Natural killer cell treated with Interleukin-12 subunit alpha and Interleukin-12 subunit beta and Interleukin-15 and Interleukin-18, amount 100 ng/mL, for 72 hours (primary cell): ENCODE measurements around the gene SMAD5. TPM values are rescaled to one million over a fixed set of nuclear protein-coding genes. Genes with fewer than 3 reads are reported as not detected.

Source experiments
- ATAC-seq, 2 donors: fragments of 150-1000 bp; cut with Tn5 transposase in 1 of 2; sonication (Bioruptor Pico), chemical (Tn5 transposase) in 1 of 2; 2 replicates each; pipeline ENCODE4 v1.10.0; 2021
- DNase-seq: peaks from one replicate; pipeline ENCODE4 v3.0.0; 2022; ENCODE audit warnings: low spot score
- H3K27ac Mint-ChIP-seq, 2 donors: 1 replicate in 1 of 2; 2 replicates in 1 of 2; pipeline ENCODE4 v1.8.0; 2022; ENCODE audit warnings: mixed read lengths in 2 of 2, mild to moderate bottlenecking in 1 of 2, moderate library complexity in 1 of 2
- H3K27me3 Mint-ChIP-seq, 2 donors: 1 replicate in 1 of 2; 2 replicates in 1 of 2; pipeline ENCODE4 v1.8.0; 2022; ENCODE audit warnings: mixed read lengths in 2 of 2
- H3K36me3 Mint-ChIP-seq: one replicate; pipeline ENCODE4 v1.8.0; 2022; ENCODE audit warnings: mixed read lengths
- H3K4me1 Mint-ChIP-seq, 2 donors: 1 replicate in 1 of 2; 2 replicates in 1 of 2; pipeline ENCODE4 v1.8.0; 2022; ENCODE audit warnings: low read depth in 2 of 2, mixed read lengths in 2 of 2, mild to moderate bottlenecking in 1 of 2
- H3K4me3 Mint-ChIP-seq: one replicate; pipeline ENCODE4 v1.8.0; 2022; ENCODE audit warnings: mixed read lengths
- H3K9me3 Mint-ChIP-seq: 2 replicates; pipeline ENCODE4 v1.8.0; 2022; ENCODE audit warnings: mixed read lengths
- total RNA-seq, 2 donors: library from RNA; stranded (reverse); gene quantifications; one replicate each; pipeline ENCODE4 v1.2.3, GENCODE V29; 2022

SMAD5 gene
- total RNA-seq, 2 donors from 2014 or later = 27.5 to 37.6 TPM

- H3K27me3 Mint-ChIP-seq = peaks cover 14 to 15% of the 10 kb centered on the region in 2 donors
Observed at GRCh38 chr5:136213919-136214493, 81.4 kb downstream of the SMAD5 start.

GRCh38 chr5:136215812-136216211 is 83.2 kb downstream of the SMAD5 start:
- Mint-ChIP-seq H3K9me3 (peaks cover 2% of the 10 kb centered on the region), H3K27ac (no peak overlapping the region), H3K4me3 (no peak overlapping the region), H3K27me3 (peaks cover 4 to 14% of the 10 kb centered on the region in 2 donors), H3K36me3 (no peaks in the 10 kb centered on the region), H3K4me1 (no peaks in the 10 kb centered on the region)
- DNase-seq (no peak), ATAC-seq (no peak)

More at GRCh38 chr5:136213919-136214493, 81.4 kb downstream of the SMAD5 start:
- no peaks in the 10 kb centered on the region for H3K36me3 Mint-ChIP-seq
- ATAC-seq (no peak), DNase-seq (no peak)
- H3K4me1 Mint-ChIP-seq = no peaks in the 10 kb centered on the region
- H3K27ac Mint-ChIP-seq = no peak overlapping the region
- no peak overlapping the region for H3K4me3 Mint-ChIP-seq
- no peaks in the 10 kb centered on the region for H3K9me3 Mint-ChIP-seq

- Mint-ChIP-seq H3K27ac (no peak overlapping the region), H3K27me3 (peaks cover 3 to 14% of the 10 kb centered on the region in 2 donors)
- DNase-seq = no peak
Observed at GRCh38 chr5:136216230-136216629, 83.6 kb downstream of the SMAD5 start.

GRCh38 chr5:136221340-136221739 is 88.7 kb downstream of the SMAD5 start:
- peaks cover 13 to 21% of the 10 kb centered on the region in 2 donors for H3K27me3 Mint-ChIP-seq
- no peak overlapping the region for H3K27ac Mint-ChIP-seq
- no peaks in the 10 kb centered on the region for H3K36me3 Mint-ChIP-seq
- peaks cover 6% of the 10 kb centered on the region for H3K9me3 Mint-ChIP-seq
- ATAC-seq (no peak), DNase-seq (no peak)
- no peaks in the 10 kb centered on the region for H3K4me1 Mint-ChIP-seq
- no peak overlapping the region for H3K4me3 Mint-ChIP-seq

More at GRCh38 chr5:136216230-136216629, 83.6 kb downstream of the SMAD5 start:
- Mint-ChIP-seq H3K4me1 (no peaks in the 10 kb centered on the region), H3K4me3 (no peak overlapping the region), H3K9me3 (peaks cover 4% of the 10 kb centered on the region), H3K36me3 (no peaks in the 10 kb centered on the region)
- ATAC-seq = peak in 1 of 2 donors; percentile 8

GRCh38 chr5:136222580-136223235 is 90.1 kb downstream of the SMAD5 start:
- no peak for DNase-seq
- H3K36me3 Mint-ChIP-seq = no peaks in the 10 kb centered on the region
- no peaks in the 10 kb centered on the region for H3K4me1 Mint-ChIP-seq
- peaks cover 6% of the 10 kb centered on the region for H3K9me3 Mint-ChIP-seq
- peaks cover 17 to 22% of the 10 kb centered on the region in 2 donors for H3K27me3 Mint-ChIP-seq
- no peak overlapping the region for H3K4me3 Mint-ChIP-seq
- no peak overlapping the region for H3K27ac Mint-ChIP-seq
- ATAC-seq = peak in 1 of 2 donors; percentile 25

- Mint-ChIP-seq H3K36me3 (no peaks in the 10 kb centered on the region), H3K27me3 (peaks cover 29 to 30% of the 10 kb centered on the region in 2 donors), H3K4me1 (no peaks in the 10 kb centered on the region), H3K4me3 (no peak overlapping the region), H3K27ac (no peak overlapping the region), H3K9me3 (peaks cover 4% of the 10 kb centered on the region)
- ATAC-seq = no peak
- DNase-seq = no peak
Observed at GRCh38 chr5:136225796-136226195, 93.2 kb downstream of the SMAD5 start.

GRCh38 chr5:136226401-136226800 is 93.8 kb downstream of the SMAD5 start:
- H3K36me3 Mint-ChIP-seq = no peaks in the 10 kb centered on the region
- no peaks in the 10 kb centered on the region for H3K9me3 Mint-ChIP-seq
- H3K27ac Mint-ChIP-seq = no peak overlapping the region
- H3K27me3 Mint-ChIP-seq = peaks cover 25 to 26% of the 10 kb centered on the region in 2 donors
- H3K4me3 Mint-ChIP-seq = no peak overlapping the region
- no peak for DNase-seq
- ATAC-seq = no peak
- no peaks in the 10 kb centered on the region for H3K4me1 Mint-ChIP-seq

- ATAC-seq = no peak
- H3K4me3 Mint-ChIP-seq = no peak overlapping the region
- no peak overlapping the region for H3K27ac Mint-ChIP-seq
- H3K27me3 Mint-ChIP-seq = peaks cover 20 to 23% of the 10 kb centered on the region in 2 donors
- DNase-seq = no peak
- no peaks in the 10 kb centered on the region for H3K9me3 Mint-ChIP-seq
- H3K36me3 Mint-ChIP-seq = no peaks in the 10 kb centered on the region
- no peaks in the 10 kb centered on the region for H3K4me1 Mint-ChIP-seq
Observed at GRCh38 chr5:136228136-136228757, 95.6 kb downstream of the SMAD5 start.

GRCh38 chr5:136230176-136230575 is 97.5 kb downstream of the SMAD5 start:
- Mint-ChIP-seq H3K36me3 (no peaks in the 10 kb centered on the region), H3K27ac (no peak overlapping the region), H3K4me1 (no peaks in the 10 kb centered on the region), H3K27me3 (peaks cover 14 to 29% of the 10 kb centered on the region in 2 donors), H3K9me3 (no peaks in the 10 kb centered on the region), H3K4me3 (no peak overlapping the region)
- ATAC-seq (no peak), DNase-seq (no peak)

- Mint-ChIP-seq H3K9me3 (no peaks in the 10 kb centered on the region), H3K27ac (no peak overlapping the region), H3K4me1 (no peaks in the 10 kb centered on the region), H3K27me3 (peaks cover 14 to 25% of the 10 kb centered on the region in 2 donors), H3K36me3 (no peaks in the 10 kb centered on the region), H3K4me3 (no peak overlapping the region)
- no peak for DNase-seq
- ATAC-seq = no peak
Observed at GRCh38 chr5:136232316-136232715, 99.7 kb downstream of the SMAD5 start.

Other genes starting within 250 kb of the SMAD5 start
- gene IL9, start 237.0 kb upstream of the SMAD5 start, total RNA-seq = 1 to 10 TPM in 1 of 2 donors, under 1 TPM in 1; 0.52 to 3.0 TPM
- gene LECT2, start 177.9 kb upstream of the SMAD5 start, total RNA-seq = not detected
- gene TGFBI, start 103.9 kb upstream of the SMAD5 start, total RNA-seq = not detected
- not detected for gene SMIM32, start 60.3 kb downstream of the SMAD5 start, total RNA-seq
- gene TRPC7, start 232.7 kb downstream of the SMAD5 start, total RNA-seq = not detected